ENCODE results near the gene LITAF. TPM values are rescaled to one million over a fixed set of nuclear protein-coding genes. Genes with fewer than 3 reads are reported as not detected.

Gene LITAF
- polyA plus RNA-seq, 1 donor (not counting 4 experiments of a cell fraction or from before 2014, with no cell fraction given) = 85.4 TPM

DNA sequence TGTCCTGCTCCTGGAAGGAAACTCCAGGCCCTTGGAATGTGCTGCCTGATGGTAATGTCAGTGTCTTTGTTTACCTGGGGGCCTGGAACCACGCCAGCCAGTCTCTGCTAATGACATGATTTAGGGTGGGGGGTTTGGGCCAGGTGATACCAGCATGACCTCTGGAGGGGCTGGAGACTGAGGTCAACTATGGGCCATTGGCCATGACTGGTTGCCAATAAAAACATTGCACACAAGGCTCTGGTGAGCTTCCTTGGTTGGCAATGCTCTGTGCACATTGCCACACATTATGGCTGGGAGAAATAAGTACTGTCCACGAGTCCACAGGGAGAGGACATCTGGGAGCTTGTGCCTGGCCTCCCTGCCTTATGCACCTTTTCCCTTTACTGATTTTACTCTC lies 52.5 kb downstream of the LITAF start:
- peaks cover 17% of the 10 kb centered on the region for H3K4me1 ChIP-seq (ENCODE audit: control insufficient read depth, extremely low read depth, insufficient read depth, low read length)
- no peaks in the 10 kb centered on the region for H4K20me1 ChIP-seq (ENCODE audit: control insufficient read depth, extremely low read depth, insufficient read depth, low read length)
- no peak overlapping the region for H2AFZ ChIP-seq (ENCODE audit: control insufficient read depth, low read length)
- no peaks in the 10 kb centered on the region for H3K9me3 ChIP-seq (ENCODE audit: control insufficient read depth, low read depth, low read length)
- no peak overlapping the region for H3K4me3 ChIP-seq (ENCODE audit: control insufficient read depth in 2 of 3, extremely low read depth in 1 of 3, insufficient read depth in 2 of 3, low read depth in 1 of 3, low read length in 3 of 3)
- TF ChIP-seq CTCF (optimal IDR thresholded peaks at IDR 0.05 in 1 of 3, IDR thresholded peaks at IDR 0.05 in 1 of 3, conservative IDR thresholded peaks at IDR 0.05 in 1 of 3; ENCODE audit: extremely low read depth in 1 of 3, insufficient read depth in 2 of 3, low read length in 3 of 3) = no peak
- TF ChIP-seq EZH2 (IDR thresholded peaks at IDR 0.05; ENCODE audit: low read length) = no peak
- H3K27ac ChIP-seq (ENCODE audit: control insufficient read depth, insufficient read depth, low read length) = no peak overlapping the region
- no peaks in the 10 kb centered on the region for H3K79me2 ChIP-seq (ENCODE audit: control insufficient read depth, insufficient read depth, low read length)
- dilution Hi-C loops (cut with MboI; ENCODE audit: extremely low pct_ligation_motif_present, low sequenced_read_pairs) = no loop called here
- no peak for DNase-seq (ENCODE audit: low read depth, low spot score)
- FAIRE-seq = no peak
- H3K9ac ChIP-seq (ENCODE audit: control insufficient read depth, extremely low read depth, insufficient read depth, low read length) = no peak overlapping the region
- H3K27me3 ChIP-seq (ENCODE audit: control insufficient read depth, extremely low read depth, insufficient read depth, low read length) = no peaks in the 10 kb centered on the region
- no peaks in the 10 kb centered on the region for H3K9me1 ChIP-seq (ENCODE audit: control insufficient read depth, extremely low read depth, insufficient read depth, low read length)
- no peak overlapping the region for H3K4me2 ChIP-seq (ENCODE audit: control insufficient read depth, extremely low read depth, insufficient read depth, low read depth, low read length)
- H3K36me3 ChIP-seq (ENCODE audit: control insufficient read depth in 2 of 2, extremely low read depth in 1 of 2, insufficient read depth in 2 of 2, low read length in 2 of 2) = no peaks in the 10 kb centered on the region

- Histone ChIP-seq H3K9ac (ENCODE audit: control insufficient read depth, extremely low read depth, insufficient read depth, low read length) (no peak overlapping the region), H3K4me1 (ENCODE audit: control insufficient read depth, extremely low read depth, insufficient read depth, low read length) (peaks cover 17% of the 10 kb centered on the region), H2AFZ (ENCODE audit: control insufficient read depth, low read length) (no peak overlapping the region), H3K27me3 (ENCODE audit: control insufficient read depth, extremely low read depth, insufficient read depth, low read length) (no peaks in the 10 kb centered on the region), H3K9me3 (ENCODE audit: control insufficient read depth, low read depth, low read length) (no peaks in the 10 kb centered on the region), H3K79me2 (ENCODE audit: control insufficient read depth, insufficient read depth, low read length) (no peaks in the 10 kb centered on the region), H3K36me3 (ENCODE audit: control insufficient read depth in 2 of 2, extremely low read depth in 1 of 2, insufficient read depth in 2 of 2, low read length in 2 of 2) (no peaks in the 10 kb centered on the region), H3K9me1 (ENCODE audit: control insufficient read depth, extremely low read depth, insufficient read depth, low read length) (no peaks in the 10 kb centered on the region), H3K27ac (ENCODE audit: control insufficient read depth, insufficient read depth, low read length) (no peak overlapping the region), H4K20me1 (ENCODE audit: control insufficient read depth, extremely low read depth, insufficient read depth, low read length) (no peaks in the 10 kb centered on the region), H3K4me3 (ENCODE audit: control insufficient read depth in 2 of 3, extremely low read depth in 1 of 3, insufficient read depth in 2 of 3, low read depth in 1 of 3, low read length in 3 of 3) (no peak overlapping the region), H3K4me2 (ENCODE audit: control insufficient read depth, extremely low read depth, insufficient read depth, low read depth, low read length) (no peak overlapping the region)
- dilution Hi-C loops (cut with MboI; ENCODE audit: extremely low pct_ligation_motif_present, low sequenced_read_pairs) = no loop called here
- no peak for DNase-seq (ENCODE audit: low read depth, low spot score)
- TF ChIP-seq CTCF (optimal IDR thresholded peaks at IDR 0.05 in 1 of 3, IDR thresholded peaks at IDR 0.05 in 1 of 3, conservative IDR thresholded peaks at IDR 0.05 in 1 of 3; ENCODE audit: extremely low read depth in 1 of 3, insufficient read depth in 2 of 3, low read length in 3 of 3) = no peak
- TF ChIP-seq EZH2 (IDR thresholded peaks at IDR 0.05; ENCODE audit: low read length) = no peak
- FAIRE-seq = no peak
Measured at GRCh38 chr16:11533588-11533987, 53.1 kb downstream of the LITAF start.

Measured in keratinocyte (primary cell).